A673 (cell line): ENCODE results near the gene TFAP2E. TPM values are rescaled to one million over a fixed set of nuclear protein-coding genes. Genes with fewer than 3 reads are reported as not detected.

Source experiments
- BruUV-seq: library from RNA; stranded (reverse); fragments of 400-500 nt; replicated peaks from 2 replicates; lab custom pipeline; 2021; lab: Mats Ljungman, UMichigan
- CTCF ChIA-PET: fragments of 300-600 bp; sonication (Branson Sonifier 250); formaldehyde crosslinking; loops from one replicate; lab custom pipeline; 2022; ENCODE audit warnings: antibody characterized with exemption; lab: Charles Lee
- POLR2A ChIA-PET: fragments of 300-600 bp; sonication (Branson Sonifier 250); formaldehyde crosslinking; loops from one replicate; lab custom pipeline; 2022; ENCODE audit warnings: antibody characterized with exemption; ENCODE audit not compliant: low non-redundant PET; lab: Charles Lee
- DNase-seq: peaks from one replicate; pipeline ENCODE4 v3.0.0-alpha.2; 2015; ENCODE audit warnings: low spot score
- H3K27ac ChIP-seq: fragments of 200-600 bp; sonication (generic); 2 replicates; pipeline ENCODE4 v1.5.1; 2016; ENCODE audit warnings: mixed run types, low read depth, mild to moderate bottlenecking, mixed read lengths, antibody characterized with exemption, low read length; ENCODE audit not compliant: poor library complexity, severe bottlenecking
- H3K27me3 ChIP-seq: fragments of 200-600 bp; sonication (generic); replicated peaks from 2 replicates; pipeline ENCODE4 v1.6.1; 2017; ENCODE audit warnings: mixed run types, low read depth, mild to moderate bottlenecking, mixed read lengths, antibody characterized with exemption, low read length; ENCODE audit not compliant: insufficient read depth, poor library complexity
- H3K36me3 ChIP-seq: fragments of 200-600 bp; sonication (generic); 2 replicates; pipeline ENCODE4 v1.6.1; 2016; ENCODE audit warnings: mixed run types, mild to moderate bottlenecking, mixed read lengths, antibody characterized with exemption, low read length; ENCODE audit not compliant: insufficient read depth, poor library complexity, severe bottlenecking
- H3K4me1 ChIP-seq: fragments of 200-600 bp; sonication (generic); 2 replicates; pipeline ENCODE4 v1.6.1; 2017; ENCODE audit warnings: mixed run types, mild to moderate bottlenecking, mixed read lengths, antibody characterized with exemption, low read length; ENCODE audit not compliant: insufficient read depth, poor library complexity, severe bottlenecking
- H3K4me3 ChIP-seq: fragments of 200-600 bp; sonication (generic); 2 replicates; pipeline ENCODE4 v1.5.1; 2016; ENCODE audit warnings: low read depth, mixed run types, mild to moderate bottlenecking, mixed read lengths, low read length; ENCODE audit not compliant: poor library complexity, severe bottlenecking
- H3K9me3 ChIP-seq: fragments of 200-600 bp; sonication (generic); 2 replicates; pipeline ENCODE4 v1.6.1; 2016; ENCODE audit warnings: mixed run types, low read depth, mild to moderate bottlenecking, mixed read lengths, antibody characterized with exemption, low read length; ENCODE audit not compliant: poor library complexity, severe bottlenecking
- EZH2 ChIP-seq: fragments of 200-600 bp; sonication (generic); IDR thresholded peaks from 2 replicates; pipeline ENCODE4 v1.6.1; 2017; ENCODE audit warnings: borderline replicate concordance, low read depth, mild to moderate bottlenecking, mixed read lengths, antibody characterized with exemption, low read length; ENCODE audit not compliant: poor library complexity, severe bottlenecking
- intact Hi-C: fragments of 100-400 bp; cut with micrococcal nuclease; formaldehyde crosslinking; loops from one replicate; pipeline ENCODE4 v1.10.0; 2022; ENCODE audit not compliant: unreplicated experiment
- total RNA-seq: library from RNA; stranded (reverse); gene quantifications from 2 replicates; pipeline ENCODE4 v1.2.3, GENCODE V29; 2021
- TF ChIP-seq, protein P1 (sequence below): fragments of 300-800, 200-600 bp; sonication (generic); conservative IDR thresholded peaks from 2 replicates; pipeline ENCODE4 v1.5.1; 2017; ENCODE audit warnings: low read depth, mild to moderate bottlenecking, antibody characterized with exemption, low read length, moderate library complexity, mixed read lengths

Gene TFAP2E
- total RNA-seq, 1 experiment from 2014 or later: 0.52 TPM

DNA sequence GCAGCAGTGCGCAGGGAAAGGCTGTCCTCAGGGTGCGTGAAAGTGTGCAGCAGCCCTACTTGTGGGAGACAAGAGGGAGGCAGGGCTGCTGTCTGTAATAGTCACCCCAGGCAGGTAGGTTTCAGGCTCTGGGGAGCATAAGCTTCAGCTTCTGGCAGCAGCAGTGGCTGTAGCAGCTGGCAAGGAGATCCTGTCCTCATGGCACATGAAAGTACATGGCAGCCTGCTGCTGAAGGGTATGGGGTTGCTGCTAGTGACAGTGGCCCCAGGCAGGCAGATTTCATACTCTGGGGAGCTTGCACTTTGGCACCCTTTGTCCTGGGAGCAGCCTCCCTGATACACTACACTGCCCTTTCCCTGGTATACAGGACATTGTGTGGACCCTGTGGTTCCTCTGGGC is 42.2 kb upstream of the TFAP2E start:
- DNase-seq: no peak
- no peaks in the 10 kb centered on the region for H3K27me3 ChIP-seq
- peaks cover 22% of the 10 kb centered on the region for H3K9me3 ChIP-seq
- CTCF ChIA-PET: no interaction called here
- H3K4me3 ChIP-seq: no peak overlapping the region
- BruUV-seq: no TSS peak
- TF ChIP-seq, protein P1, sequence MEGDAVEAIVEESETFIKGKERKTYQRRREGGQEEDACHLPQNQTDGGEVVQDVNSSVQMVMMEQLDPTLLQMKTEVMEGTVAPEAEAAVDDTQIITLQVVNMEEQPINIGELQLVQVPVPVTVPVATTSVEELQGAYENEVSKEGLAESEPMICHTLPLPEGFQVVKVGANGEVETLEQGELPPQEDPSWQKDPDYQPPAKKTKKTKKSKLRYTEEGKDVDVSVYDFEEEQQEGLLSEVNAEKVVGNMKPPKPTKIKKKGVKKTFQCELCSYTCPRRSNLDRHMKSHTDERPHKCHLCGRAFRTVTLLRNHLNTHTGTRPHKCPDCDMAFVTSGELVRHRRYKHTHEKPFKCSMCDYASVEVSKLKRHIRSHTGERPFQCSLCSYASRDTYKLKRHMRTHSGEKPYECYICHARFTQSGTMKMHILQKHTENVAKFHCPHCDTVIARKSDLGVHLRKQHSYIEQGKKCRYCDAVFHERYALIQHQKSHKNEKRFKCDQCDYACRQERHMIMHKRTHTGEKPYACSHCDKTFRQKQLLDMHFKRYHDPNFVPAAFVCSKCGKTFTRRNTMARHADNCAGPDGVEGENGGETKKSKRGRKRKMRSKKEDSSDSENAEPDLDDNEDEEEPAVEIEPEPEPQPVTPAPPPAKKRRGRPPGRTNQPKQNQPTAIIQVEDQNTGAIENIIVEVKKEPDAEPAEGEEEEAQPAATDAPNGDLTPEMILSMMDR: no peak
- TF ChIP-seq EZH2: no peak
- intact Hi-C loops: no loop called here
- POLR2A ChIA-PET: no interaction called here
- H3K36me3 ChIP-seq: peaks cover 10% of the 10 kb centered on the region
- H3K4me1 ChIP-seq: no peaks in the 10 kb centered on the region
- H3K27ac ChIP-seq: no peak overlapping the region

DNA sequence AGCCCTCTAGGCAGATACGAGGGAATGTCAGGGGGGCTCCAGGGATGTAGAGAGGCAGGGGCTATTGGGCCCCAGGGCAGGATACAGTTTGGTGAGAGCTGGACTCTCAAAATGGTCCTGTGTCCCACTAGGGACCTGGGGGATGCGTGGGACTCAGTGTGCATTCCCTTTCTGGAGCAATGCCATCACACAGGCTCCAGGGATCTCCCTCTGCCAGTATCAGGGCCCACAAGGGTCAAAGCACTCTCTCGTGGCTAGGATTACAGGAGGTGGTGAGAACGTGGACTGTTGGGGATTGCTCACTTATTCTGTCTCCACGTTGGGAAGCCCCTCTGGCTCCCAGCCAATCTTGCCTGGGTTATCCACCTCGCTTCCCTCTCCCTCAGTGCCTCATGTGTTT is 41.7 kb upstream of the TFAP2E start:
- no peak for TF ChIP-seq EZH2
- TF ChIP-seq, protein P1: no peak
- intact Hi-C loops: no loop called here
- no TSS peak for BruUV-seq
- Histone ChIP-seq H3K4me1 (no peaks in the 10 kb centered on the region), H3K27ac (no peak overlapping the region), H3K4me3 (no peak overlapping the region), H3K9me3 (peaks cover 22% of the 10 kb centered on the region), H3K27me3 (no peaks in the 10 kb centered on the region), H3K36me3 (peaks cover 10% of the 10 kb centered on the region)
- CTCF ChIA-PET: no interaction called here
- POLR2A ChIA-PET: no interaction called here
- no peak for DNase-seq

DNA sequence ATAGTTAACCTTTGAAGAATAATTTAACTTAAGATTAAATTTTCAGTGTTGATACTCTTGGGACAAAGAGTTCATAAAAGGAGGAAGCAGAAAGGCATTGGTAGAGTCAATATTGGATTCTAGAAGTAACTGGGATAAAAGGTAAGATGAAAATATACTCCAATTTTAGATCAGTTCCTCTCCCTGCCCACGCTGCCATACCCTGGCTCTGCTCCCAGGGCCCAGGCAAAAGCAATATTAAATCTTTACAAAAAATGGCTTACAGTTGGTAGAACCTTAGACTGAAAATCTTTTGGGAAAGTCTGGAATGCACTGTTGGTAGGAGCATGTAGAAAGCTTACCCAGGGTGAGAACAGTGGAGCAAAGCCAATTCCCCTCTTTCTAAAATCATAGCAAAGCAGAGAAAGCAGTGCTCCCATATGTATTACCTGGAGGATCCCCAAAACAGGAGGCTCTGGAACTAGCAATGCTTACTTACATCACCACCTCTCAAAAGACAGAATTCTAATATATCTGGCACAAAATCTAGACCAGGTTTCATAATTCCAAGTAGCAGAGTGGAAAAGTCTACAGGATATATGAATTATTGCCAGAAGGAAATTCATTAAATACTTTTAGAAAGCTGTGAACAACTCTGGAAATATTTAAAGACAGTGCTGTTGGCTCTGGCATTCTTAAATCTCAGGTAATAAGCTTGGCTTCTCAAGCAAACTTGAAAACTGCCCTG is 40.5 kb upstream of the TFAP2E start:
- TF ChIP-seq, protein P1: no peak
- Histone ChIP-seq H3K4me3 (no peak overlapping the region), H3K9me3 (peaks cover 22% of the 10 kb centered on the region), H3K36me3 (peaks cover 10% of the 10 kb centered on the region), H3K27ac (no peak overlapping the region), H3K4me1 (no peaks in the 10 kb centered on the region), H3K27me3 (no peaks in the 10 kb centered on the region)
- DNase-seq: no peak
- ChIA-PET POLR2A (interaction anchor here (0.5 kb wide), 1 partner anchor 319 kb away, joined by 6 read pairs; no protein-coding TSS in a partner anchor), CTCF (no interaction called here)
- intact Hi-C loops: no loop called here
- BruUV-seq: no TSS peak
